ENCODE results near the gene TCEA3.
A peak's percentile ranks its signal among the peaks of the same experiment; 100 is the strongest.

TCEA3 gene

DNA sequence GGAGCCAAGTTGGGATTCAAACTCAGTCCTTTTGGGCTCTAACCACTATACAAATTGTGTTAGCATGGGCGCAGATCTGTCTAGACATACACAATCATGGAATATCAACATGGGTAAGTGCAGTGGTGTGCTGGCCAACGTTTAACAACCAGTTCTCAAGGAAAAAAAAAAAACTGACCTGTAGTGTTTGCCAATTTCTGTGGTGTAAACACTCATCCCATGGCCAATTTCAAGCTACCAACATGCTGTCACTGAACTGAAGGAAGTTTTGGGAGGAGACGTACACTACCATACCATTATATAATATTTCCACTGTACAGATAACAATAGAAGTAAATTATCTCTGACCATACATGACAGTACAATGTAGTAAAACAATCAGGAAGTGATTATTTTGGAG is 3.2 kb downstream of the TCEA3 start:
- no peak for DNase-seq (ENCODE audit: low spot score)

DNA sequence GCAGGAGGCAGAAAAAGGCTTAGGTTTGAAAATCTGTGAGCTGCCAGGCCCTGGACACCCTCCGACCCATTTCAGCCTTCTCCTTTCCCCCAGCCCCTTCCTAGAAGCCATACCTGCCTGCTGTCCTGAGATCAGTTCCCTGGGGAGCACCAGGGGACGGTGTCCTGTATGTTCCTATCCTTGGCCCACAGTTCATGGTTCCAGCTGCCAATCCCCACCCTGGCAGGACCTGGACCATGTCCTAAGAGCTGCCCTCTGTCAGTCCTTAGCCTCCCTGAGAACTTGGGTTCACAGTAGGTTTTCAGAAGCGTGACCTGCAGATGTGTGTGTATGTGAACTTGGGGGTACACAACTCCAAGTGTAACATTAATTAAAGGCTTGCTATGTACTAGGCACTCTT is 3.8 kb downstream of the TCEA3 start:
- DNase-seq (ENCODE audit: low spot score): no peak

DNA sequence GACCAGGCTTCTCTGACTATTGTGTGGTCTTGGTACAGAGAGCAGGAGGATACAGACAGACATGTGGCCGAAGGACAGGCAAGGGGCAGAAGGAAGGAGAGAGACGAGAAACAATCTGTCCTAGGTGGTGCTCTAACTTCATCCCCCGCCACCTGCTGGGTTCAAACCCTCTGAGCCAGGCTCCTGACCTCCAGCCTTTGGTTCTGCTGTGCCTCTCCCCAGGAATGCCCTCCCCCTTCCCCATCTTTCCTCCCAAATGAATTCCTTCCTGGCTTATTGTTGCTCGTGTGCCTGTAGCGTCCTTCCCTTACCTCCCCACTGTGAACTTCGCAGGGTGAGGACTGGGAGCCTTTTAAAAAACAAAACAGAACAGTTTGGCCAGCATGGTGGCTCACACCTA is 5.4 kb downstream of the TCEA3 start:
- DNase-seq (ENCODE audit: low spot score): no peak

DNA sequence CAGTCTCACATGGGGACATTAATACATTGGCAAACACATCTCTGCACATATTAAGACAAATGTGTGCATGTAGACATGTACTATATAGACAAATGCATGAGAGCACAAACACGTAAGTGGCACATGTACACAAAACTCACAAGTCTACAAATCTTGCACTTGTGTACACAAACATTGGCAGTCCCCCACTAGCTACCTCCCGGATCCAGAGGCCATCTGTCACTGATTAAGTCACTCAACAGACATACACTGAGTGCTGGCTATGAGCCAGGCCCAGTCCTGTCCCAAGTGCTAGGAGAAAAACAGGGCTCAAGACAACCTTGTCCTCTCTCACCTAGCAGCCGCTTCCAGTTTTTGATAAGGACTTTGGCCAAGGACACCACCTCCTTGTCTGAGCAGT is 7.0 kb downstream of the TCEA3 start:
- no peak for DNase-seq (ENCODE audit: low spot score)

DNA sequence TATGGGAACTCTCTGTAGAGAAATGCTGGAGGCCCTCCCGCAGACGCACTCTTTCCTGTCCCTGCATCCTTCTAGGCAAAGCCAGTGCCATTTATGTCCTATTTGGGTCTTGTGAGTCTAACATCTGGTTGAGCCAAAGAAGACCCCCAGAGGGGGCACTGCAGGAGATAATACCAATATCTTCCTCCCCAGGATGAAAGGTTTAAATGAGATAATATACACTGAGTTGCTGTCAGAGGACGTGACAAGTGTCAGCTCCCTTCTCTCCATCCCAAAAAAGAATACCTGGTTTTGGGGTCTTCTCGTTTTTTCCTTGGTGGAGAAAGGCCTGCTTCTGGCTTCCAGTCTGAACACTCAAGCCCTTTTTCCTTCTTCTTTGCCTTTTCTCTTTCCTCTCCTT is 7.6 kb downstream of the TCEA3 start:
- no peak for DNase-seq (ENCODE audit: low spot score)

DNA sequence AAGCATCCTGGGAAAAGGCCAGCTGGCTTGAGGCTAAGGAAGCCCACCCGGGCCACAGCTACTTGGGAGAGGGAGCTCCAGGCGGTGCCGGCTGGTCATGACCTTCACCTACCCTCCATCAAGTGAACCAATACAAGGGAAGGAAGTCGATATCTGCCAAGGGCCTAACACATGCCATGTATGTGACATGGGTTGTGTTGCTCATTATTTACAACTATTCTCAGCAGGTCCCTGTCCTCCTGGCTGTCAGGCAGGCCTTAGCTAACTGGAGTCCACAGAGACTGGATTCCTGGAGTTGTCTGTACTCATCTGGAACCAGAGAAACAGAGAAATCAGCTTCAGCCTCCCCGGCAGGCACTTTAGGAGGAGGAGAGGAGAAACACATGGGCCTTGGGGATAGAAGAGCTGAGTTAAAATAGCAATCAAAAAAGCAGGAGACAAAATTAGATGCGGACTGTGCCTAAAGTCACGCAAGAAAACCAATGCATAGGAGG is 15.7 kb downstream of the TCEA3 start:
- DNase-seq (ENCODE audit: low spot score): no peak

DNA sequence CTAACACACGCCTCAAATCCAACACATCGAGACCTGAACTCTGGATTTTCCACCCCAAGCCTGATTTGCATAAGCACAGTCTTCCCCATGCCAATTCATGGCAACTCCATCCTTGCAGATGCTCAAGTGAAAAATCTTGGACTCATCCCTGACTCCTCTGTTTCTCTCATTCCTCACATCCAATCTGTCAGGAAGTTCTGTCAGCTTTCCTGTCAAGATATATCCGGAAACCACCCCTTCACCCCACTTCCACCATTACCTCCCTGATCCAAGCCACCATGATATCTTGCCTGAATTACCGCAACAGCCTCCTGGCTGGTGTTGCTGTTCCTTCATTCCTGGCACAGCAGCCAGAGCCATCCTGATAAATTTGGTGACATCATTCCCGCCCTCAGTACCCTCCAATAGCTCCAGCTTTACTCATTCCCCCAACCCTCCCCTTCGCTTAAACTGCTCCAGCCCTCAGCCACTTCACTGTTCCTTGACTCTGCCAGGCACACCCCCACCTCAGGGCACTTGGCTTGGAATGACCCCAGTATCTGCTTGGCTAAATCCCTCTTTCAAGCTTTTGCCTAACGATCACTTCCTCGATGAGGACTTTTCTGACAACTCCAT is 17.4 kb downstream of the TCEA3 start:
- no peak for DNase-seq (ENCODE audit: low spot score)

DNA sequence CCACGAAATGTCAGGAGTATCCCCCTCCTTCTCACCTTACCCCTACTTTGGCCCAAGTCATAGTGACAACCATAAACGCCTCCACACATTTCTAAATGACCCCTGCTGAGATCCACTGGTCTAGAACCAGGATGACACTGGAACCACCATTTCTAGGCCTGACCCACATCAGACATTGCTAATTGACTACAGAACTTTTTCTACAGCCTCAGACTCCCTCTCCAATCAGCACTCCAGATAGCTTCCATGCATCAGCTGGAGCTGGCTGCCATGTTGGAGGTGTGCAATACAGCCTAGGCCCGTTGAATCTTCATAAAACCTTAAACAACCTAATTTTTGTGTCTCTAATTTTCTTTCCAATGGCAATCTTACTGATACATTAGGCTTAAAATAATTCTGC is 18.6 kb downstream of the TCEA3 start:
- DNase-seq (ENCODE audit: low spot score): no peak

DNA sequence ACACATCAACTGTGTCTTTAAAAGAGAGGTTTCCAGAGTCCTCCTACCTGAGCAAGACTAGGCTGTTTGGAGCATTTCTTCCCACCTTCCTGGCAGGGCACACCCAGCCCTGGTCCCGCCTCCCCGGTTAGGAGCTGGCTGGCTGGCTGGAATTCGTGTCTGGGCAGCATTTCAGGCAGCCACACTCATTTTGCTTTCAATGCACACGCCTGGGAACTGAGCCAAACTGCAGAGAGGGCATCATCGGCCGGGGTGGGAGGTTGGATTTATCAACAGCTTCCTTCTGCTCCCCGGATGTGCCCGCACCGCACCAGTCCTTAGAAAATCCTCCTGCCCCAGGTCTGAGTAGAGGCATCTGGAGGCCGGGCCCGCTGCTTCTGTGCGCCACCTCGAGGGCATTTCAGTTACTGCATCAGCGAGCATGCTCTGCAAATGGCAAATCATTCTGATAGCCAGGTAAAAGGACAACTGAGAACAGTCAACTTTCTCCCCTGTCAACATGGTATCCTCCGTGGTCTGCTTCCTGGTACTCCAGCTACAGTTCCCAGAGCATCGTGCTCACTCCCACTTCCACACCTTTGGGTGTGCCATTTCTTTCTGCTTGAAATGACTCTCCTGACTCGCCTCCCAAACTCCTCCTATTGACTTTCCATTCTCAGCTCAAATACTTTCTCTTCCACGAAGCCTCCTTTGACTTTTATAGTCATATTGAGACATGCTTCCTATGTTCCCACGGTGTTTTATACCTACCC is 20.6 kb downstream of the TCEA3 start:
- peak; percentile 81 for DNase-seq (ENCODE audit: low spot score)

DNA sequence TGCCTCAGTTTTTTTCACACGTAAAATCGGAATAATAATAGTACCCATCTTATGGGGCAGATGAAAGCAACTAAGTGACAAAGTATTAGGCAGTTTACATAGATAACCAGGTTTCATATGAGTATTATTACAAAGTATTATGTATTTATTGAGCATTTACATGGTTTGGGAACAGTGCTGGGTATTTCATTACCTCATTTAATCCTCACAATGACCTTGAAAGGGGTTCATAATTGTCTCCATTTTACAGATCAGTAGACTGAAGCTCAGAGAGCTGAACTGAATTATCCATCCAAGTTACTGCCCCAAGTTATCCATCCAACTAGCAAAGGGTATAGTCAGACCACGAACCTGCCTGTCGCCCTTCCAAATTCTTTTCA is 21.2 kb downstream of the TCEA3 start:
- DNase-seq (ENCODE audit: low spot score): no peak

DNA sequence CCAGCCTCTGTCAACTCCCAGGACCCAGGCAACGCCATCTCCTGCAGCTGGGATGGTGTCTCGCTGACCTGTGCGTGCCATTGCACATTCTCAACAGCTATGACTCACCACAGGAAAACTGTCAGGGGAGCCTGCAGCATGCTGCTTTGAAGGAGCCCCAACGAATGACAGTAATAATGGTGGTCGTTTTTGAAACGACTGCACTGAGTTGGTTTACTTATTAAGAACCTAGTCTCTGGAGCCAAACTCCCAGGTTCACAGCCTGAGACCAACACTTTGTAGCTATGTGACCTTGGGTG is 21.6 kb downstream of the TCEA3 start:
- DNase-seq (ENCODE audit: low spot score): no peak

DNA sequence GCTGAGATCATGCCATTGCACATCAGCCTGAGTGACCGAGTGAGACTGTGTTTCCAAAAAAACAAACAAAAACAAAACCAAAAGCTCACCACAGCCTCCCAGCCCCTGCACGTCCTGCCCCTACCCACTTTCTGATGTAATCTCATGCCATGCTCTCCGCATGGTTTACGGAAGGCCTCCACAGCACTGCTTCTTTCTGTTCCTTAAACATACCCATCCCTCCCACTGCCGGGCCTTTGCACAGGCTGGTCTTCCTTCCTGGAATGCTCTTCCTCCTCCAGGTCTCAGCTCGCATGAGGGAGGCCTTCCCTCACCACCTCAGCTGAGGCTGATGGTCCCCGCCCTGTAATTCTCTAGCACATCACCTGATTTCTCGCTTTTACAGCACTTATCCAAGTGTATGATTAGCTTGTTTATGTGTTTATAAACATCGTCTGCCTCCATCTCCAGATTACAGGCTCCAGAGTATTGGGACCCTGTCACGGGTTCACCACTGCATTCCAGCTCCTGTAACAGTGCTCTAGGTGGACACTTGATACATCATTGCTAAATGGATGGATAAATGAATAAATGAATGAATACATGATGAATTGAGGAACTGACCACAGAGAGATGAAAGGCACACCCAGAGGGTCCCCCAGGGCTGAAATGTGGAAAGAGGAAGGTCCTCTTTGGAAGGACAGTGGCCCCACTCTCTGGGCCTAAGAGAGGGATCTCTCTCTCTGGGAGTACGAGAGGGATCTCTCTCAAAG is 22.1 kb downstream of the TCEA3 start:
- DNase-seq (ENCODE audit: low spot score): no peak

DNA sequence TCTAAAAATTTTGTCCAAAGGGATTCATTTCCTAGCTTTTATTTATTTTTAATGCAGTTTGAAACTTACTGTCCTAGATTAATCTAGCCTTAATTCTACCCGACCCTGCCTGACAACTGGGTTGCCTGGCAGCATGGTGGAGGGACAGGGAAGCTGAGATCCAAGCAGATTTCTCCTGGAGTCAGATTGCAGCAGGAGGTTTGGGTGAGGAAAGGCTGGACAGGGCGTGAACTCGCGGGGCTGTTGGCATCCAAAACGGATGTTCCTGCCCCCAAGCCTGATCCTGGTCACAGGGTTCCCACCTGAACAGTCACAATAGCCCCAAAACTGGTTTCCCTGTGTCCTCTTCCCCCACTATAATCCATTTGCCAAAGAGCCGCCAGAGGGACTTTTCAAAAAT is 23.2 kb downstream of the TCEA3 start:
- no peak for DNase-seq (ENCODE audit: low spot score)

DNA sequence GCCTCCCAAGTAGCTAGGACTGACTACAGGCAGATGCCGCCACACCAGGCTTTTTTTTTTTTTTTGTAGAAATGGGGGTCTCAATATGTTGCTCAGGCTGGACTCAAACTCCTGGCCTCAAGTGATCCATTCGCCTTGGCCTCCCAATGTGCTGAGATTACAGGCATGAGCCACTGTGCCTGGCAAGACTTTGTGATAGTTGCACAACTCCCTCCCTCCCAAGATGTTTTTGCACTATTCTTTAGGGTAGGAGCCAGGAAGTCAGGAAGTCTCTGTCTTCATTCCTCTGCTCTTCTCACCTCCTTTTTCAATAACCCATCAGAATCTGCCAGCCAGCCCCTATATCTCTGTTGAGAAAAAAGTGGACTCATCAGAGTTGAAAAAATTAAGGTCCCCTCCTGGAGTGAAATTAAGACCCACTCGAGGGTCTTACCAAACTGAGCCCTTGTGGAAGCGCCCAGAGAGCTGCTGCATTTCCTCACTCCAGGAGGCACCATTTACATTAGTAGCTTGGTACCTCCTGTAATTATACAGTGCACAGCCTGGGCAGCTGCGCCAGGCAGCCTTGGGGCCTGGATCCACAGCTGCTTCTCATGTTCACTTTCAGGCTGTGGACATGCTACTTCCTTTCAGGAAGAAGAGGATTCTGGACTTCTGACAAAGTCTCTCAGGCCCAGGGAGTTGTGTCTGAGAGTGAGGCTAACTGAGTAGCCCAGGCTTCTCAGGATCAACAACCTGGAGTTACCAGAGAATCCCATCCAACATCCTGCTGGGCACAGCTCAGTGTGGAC is 24.0 kb downstream of the TCEA3 start:
- DNase-seq (ENCODE audit: low spot score): no peak

DNA sequence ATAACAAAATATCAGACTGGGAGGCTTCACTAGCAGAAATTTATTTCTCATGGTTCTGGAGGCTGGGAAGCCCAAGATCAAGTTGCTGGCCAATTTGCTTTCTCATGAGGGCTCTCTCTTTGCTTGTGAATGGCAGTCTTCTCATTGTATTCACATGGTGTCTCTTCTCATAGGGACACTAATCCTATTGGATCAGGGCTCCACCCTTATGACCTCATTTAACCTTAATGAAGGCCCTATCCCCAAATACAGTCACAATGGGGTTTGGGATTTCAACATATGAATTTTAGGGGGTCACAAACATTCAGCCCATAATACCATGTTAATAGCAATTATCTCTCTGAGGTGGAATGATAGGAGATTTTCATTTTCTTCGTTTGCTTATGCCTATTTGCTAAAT is 25.3 kb downstream of the TCEA3 start:
- DNase-seq (ENCODE audit: low spot score): no peak

DNA sequence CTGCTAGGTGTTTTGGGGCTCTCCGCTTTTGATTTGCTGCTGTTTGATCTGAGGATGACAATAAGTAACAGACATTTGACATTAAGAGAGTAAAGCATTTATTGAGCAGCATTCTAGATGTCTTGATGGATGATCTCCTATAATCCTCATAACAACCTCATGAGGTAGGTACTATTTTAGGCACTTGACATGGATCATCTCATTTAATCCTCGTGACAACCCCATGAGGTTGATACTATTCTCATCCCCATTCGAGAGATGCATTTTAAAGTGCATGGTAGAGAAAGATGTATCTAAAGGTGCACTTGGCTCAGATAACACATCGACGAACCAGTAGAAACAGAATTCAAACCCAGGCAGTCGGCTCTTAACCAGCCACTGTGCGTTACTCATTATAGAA is 26.6 kb downstream of the TCEA3 start:
- DNase-seq (ENCODE audit: low spot score): no peak

DNA sequence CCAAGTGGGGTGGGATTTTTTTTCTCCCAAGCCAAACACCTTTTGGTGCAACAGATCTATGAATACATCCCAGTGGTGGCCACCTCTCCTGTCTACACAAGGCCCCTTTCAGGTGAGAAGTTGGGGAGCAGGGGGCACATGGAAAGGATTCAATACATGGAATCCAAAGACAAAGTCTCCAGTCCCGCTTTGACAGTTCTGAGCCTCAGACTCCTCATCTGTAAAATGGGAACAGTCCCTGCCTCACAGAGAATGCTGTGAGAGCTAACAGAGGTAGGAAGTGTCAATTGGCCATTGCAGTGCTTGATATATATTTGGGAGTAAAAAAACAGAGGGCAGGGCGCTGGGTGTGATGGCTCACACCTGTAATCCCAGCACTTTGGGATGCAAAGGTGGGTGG is 28.2 kb downstream of the TCEA3 start:
- DNase-seq (ENCODE audit: low spot score): no peak

DNA sequence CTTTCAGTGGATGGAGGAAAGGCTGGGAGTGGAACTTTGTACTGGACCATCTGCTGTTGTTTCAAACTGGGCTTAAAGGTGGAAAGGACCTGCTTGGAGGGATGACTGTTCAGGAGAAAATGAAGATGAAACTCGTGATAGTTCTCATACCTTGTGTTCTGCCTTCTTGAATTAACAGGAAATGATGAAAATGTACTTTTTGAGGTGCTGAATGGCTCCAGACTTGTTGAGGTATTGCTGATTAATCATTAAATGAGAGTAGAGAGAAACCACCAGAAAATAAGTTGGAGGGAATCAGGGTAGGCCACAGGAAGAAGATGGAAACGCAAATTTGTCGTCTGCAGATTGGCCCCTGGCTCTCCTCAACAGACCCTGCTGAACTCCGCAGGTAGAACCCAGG is 28.7 kb downstream of the TCEA3 start:
- DNase-seq (ENCODE audit: low spot score): no peak

DNA sequence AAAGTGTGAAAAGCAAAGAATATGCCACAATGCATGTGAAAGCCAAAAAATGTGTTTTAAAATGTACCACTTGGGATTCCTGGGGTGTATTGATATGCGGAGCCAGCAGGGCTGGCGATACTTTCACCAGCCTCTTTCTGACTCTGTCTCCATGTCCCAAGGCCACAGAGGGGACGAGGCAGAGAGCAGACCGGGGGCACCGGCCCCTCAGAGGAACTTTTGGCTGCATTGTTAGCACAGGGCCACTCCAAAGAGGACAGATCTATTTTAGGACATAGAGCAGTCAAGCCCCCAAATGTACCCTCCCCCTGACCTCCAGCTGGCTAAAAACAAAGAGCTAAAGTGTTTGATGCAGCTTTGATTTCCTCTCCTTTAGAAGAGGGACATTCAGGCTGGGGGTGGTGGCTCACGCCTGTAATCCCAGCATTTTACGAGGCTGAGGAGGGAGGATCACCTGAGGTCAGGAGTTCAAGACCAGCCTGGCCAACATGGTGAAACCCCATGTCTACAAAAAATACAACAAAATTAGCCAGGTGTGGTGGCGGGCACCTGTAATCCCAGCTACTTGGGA is 29.3 kb downstream of the TCEA3 start:
- no peak for DNase-seq (ENCODE audit: low spot score)

DNA sequence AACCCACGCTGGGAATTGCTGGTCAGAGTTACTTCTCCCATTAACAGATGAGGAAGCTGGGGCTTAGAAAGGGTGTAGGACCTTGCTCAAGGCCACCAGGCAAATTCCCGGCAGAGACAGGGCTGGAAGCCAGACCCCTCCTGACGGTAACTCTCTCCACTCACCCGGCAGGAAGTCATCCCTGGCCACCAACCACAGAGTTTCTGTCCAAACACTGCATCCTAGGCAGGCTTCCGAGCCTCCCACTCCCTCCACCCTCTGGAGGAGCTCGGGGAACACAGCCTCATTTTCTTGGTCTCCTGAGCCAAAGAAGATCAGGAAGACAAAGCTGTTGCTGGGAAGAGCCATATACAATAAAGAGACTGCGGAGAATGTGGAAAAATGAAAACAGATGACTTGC is 29.9 kb downstream of the TCEA3 start:
- DNase-seq (ENCODE audit: low spot score): no peak

DNA sequence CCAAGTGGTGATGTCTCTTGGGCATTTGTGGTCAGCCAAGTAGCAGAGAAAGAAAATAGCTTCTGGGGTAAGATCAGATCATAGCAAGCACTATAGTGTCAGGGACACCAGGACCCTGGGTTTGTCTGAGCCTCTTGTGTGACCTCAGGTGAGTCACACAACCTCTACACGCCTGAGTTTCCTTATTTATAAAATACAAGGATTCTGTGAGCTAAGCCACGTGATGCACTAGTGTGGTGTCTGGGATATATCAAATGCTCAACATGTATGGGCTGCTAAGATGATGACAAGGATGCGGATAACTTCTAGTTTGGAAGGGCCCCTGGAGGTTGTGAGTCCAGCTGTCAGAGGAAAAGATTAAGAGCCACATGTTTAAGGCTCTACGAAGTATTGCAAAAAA is 30.4 kb downstream of the TCEA3 start:
- DNase-seq (ENCODE audit: low spot score): no peak

DNA sequence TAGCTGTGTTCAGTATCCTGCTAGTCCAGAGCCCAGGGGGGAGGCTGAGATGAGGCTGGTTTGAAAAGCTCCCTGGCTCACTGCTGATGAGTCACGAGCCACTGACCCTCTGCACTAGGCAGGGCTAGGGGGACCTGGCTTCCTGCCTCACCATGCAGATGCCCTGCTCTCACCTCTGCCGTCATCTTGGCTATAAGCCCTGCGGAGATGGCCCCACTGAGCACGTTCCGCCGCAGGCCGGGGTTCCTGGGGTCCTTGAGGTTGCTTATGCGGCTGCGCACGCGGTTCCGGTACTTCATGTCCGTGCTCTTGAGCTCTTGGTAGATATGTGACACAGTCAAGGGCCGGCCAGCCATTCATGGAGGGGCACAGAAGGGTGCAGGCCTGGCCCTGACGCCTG is 30.8 kb downstream of the TCEA3 start:
- no peak for DNase-seq (ENCODE audit: low spot score)

Measured in CD4-positive, alpha-beta T cell treated with Interleukin-2 at 100 ng/mL for 4 hours (primary cell).